Neural progenitor cell (in vitro differentiated cells): ENCODE data around the gene TMEM117. TPM values are rescaled to one million over a fixed set of nuclear protein-coding genes. Genes with fewer than 3 reads are reported as not detected.

ENCODE experiments used
- DNase-seq: peaks from one replicate; pipeline ENCODE4 v3.0.0-alpha.2; 2016; ENCODE audit warnings: low spot score
- H2AFZ ChIP-seq: fragments of 200-600 bp; sonication (generic); replicated peaks from 2 replicates; pipeline ENCODE4 v1.6.1; 2016; ENCODE audit warnings: antibody characterized with exemption
- H3F3A ChIP-seq: fragments of 200-600 bp; sonication (generic); 2 replicates; pipeline ENCODE4 v1.6.1; 2016; ENCODE audit warnings: antibody characterized with exemption, low read depth
- H3K27ac ChIP-seq: fragments of 200-600 bp; sonication (generic); 2 replicates; pipeline ENCODE4 v1.5.1; 2016; ENCODE audit warnings: mild to moderate bottlenecking
- H3K27me3 ChIP-seq: fragments of 200-600 bp; sonication (generic); 2 replicates; pipeline ENCODE4 v1.6.1; 2016; ENCODE audit warnings: mild to moderate bottlenecking, moderate library complexity
- H3K36me3 ChIP-seq: fragments of 200-600 bp; sonication (generic); 2 replicates; pipeline ENCODE4 v1.5.1; 2016
- H3K4me1 ChIP-seq: fragments of 200-600 bp; sonication (generic); 2 replicates; pipeline ENCODE4 v1.6.1; 2016; ENCODE audit warnings: mixed run types
- H3K4me2 ChIP-seq: fragments of 200-600 bp; sonication (generic); 2 replicates; pipeline ENCODE4 v1.6.1; 2016
- H3K4me3 ChIP-seq: fragments of 200-600 bp; sonication (generic); 2 replicates; pipeline ENCODE4 v1.5.1; 2016
- H3K79me2 ChIP-seq: fragments of 200-600 bp; sonication (generic); 2 replicates; pipeline ENCODE4 v1.6.1; 2016; ENCODE audit warnings: low read depth
- H3K9ac ChIP-seq: fragments of 200-600 bp; sonication (generic); 2 replicates; pipeline ENCODE4 v1.6.1; 2016
- H3K9me3 ChIP-seq: fragments of 200-600 bp; sonication (generic); 2 replicates; pipeline ENCODE4 v1.5.1; 2016; ENCODE audit warnings: low read depth
- H4K20me1 ChIP-seq: fragments of 200-600 bp; sonication (generic); 2 replicates; pipeline ENCODE4 v1.6.1; 2016; ENCODE audit warnings: low read depth
- H3K27ac Mint-ChIP-seq: 3 replicates; pipeline ENCODE4 v1.8.0; 2021; ENCODE audit warnings: mixed read lengths
- H3K27me3 Mint-ChIP-seq: 2 replicates; pipeline ENCODE4 v1.8.0; 2022; ENCODE audit warnings: low read depth, mild to moderate bottlenecking, inconsistent platforms, moderate library complexity, mixed read lengths; ENCODE audit not compliant: insufficient read depth
- H3K36me3 Mint-ChIP-seq: 3 replicates; pipeline ENCODE4 v1.8.0; 2021; ENCODE audit warnings: mixed read lengths
- H3K4me1 Mint-ChIP-seq: 3 replicates; pipeline ENCODE4 v1.8.0; 2021; ENCODE audit warnings: mixed read lengths
- H3K4me3 Mint-ChIP-seq: 3 replicates; pipeline ENCODE4 v1.8.0; 2021; ENCODE audit warnings: mild to moderate bottlenecking, moderate library complexity, mixed read lengths
- H3K9me3 Mint-ChIP-seq: 3 replicates; pipeline ENCODE4 v1.8.0; 2020; ENCODE audit warnings: mixed read lengths
- CTCF ChIP-seq: fragments of 200-600 bp; sonication (generic); IDR thresholded peaks from 2 replicates; pipeline ENCODE4 v1.5.1; 2017; ENCODE audit warnings: antibody characterized with exemption, mild to moderate bottlenecking
- EZH2 ChIP-seq: fragments of 200-600 bp; sonication (generic); IDR thresholded peaks from 2 replicates; pipeline ENCODE4 v1.6.1; 2017; ENCODE audit warnings: antibody characterized with exemption, mild to moderate bottlenecking, moderate library complexity
- EZH2phosphoT487 ChIP-seq: fragments of 200-600 bp; sonication (generic); IDR thresholded peaks from 2 replicates; pipeline ENCODE4 v1.6.1; 2017; ENCODE audit warnings: antibody characterized with exemption
- total RNA-seq: library from RNA; depleted of rRNA; stranded (reverse); fragments of >200 nt; gene quantifications from 2 replicates; pipeline ENCODE4 v1.2.3, GENCODE V29; 2015; ENCODE audit warnings: low replicate concordance

Gene TMEM117
- total RNA-seq, 1 donor from 2014 or later = 1.6 TPM

DNA sequence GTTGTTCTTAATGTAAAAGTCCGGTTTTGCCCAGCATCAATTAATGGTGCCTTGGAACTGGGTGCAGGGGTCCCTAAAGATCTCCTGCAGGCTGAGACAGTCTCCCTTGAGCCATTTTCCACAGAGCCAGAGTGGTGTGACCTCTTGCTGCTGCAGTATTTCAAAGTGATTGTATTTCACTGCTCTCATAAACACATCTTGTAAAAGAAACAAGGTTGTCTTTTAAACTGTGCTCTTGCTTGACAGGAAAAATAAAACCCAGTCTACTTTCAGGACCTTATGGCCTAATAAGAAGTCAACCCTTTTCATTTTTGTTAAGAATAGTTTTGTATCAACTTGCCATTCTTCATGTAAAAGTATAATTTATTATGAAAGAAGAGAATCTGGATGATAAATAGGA lies 44.7 kb downstream of the TMEM117 start:
- no peaks in the 10 kb centered on the region for H3K9me3 ChIP-seq
- Mint-ChIP-seq H3K27me3 (no peaks in the 10 kb centered on the region), H3K27ac (no peak overlapping the region), H3K9me3 (no peaks in the 10 kb centered on the region), H3K4me1 (peaks cover 5% of the 10 kb centered on the region), H3K4me3 (no peak overlapping the region), H3K36me3 (no peaks in the 10 kb centered on the region)
- H3K9ac ChIP-seq = no peak overlapping the region
- no peaks in the 10 kb centered on the region for H3K79me2 ChIP-seq
- no peaks in the 10 kb centered on the region for H4K20me1 ChIP-seq
- no peaks in the 10 kb centered on the region for H3F3A ChIP-seq
- no peak overlapping the region for H3K4me2 ChIP-seq
- TF ChIP-seq EZH2 (no peak), EZH2phosphoT487 (no peak), CTCF (no peak)
- H2AFZ ChIP-seq = peak overlapping the region; percentile 39
- DNase-seq = no peak
- H3K36me3 ChIP-seq = no peaks in the 10 kb centered on the region
- no peak overlapping the region for H3K27ac ChIP-seq
- H3K27me3 ChIP-seq = no peaks in the 10 kb centered on the region
- peaks cover 8% of the 10 kb centered on the region for H3K4me1 ChIP-seq
- H3K4me3 ChIP-seq = no peak overlapping the region

GRCh38 chr12:43882578-43883178 lies 46.8 kb downstream of the TMEM117 start:
- Mint-ChIP-seq H3K4me3 (no peak overlapping the region), H3K27me3 (no peaks in the 10 kb centered on the region), H3K9me3 (no peaks in the 10 kb centered on the region), H3K4me1 (peaks cover 5% of the 10 kb centered on the region), H3K27ac (no peak overlapping the region), H3K36me3 (no peaks in the 10 kb centered on the region)
- Histone ChIP-seq H3F3A (no peaks in the 10 kb centered on the region), H3K4me1 (peaks cover 8% of the 10 kb centered on the region), H3K4me2 (no peak overlapping the region), H3K27me3 (no peaks in the 10 kb centered on the region), H2AFZ (no peak overlapping the region), H3K4me3 (no peak overlapping the region), H4K20me1 (no peaks in the 10 kb centered on the region), H3K79me2 (no peaks in the 10 kb centered on the region), H3K36me3 (no peaks in the 10 kb centered on the region), H3K27ac (no peak overlapping the region), H3K9ac (no peak overlapping the region), H3K9me3 (no peaks in the 10 kb centered on the region)
- TF ChIP-seq CTCF (peak; percentile 88), EZH2phosphoT487 (no peak), EZH2 (no peak)
- DNase-seq = peak; percentile 62

GRCh38 chr12:43883311-43883710 lies 47.4 kb downstream of the TMEM117 start:
- H3K4me1 Mint-ChIP-seq = peaks cover 5% of the 10 kb centered on the region
- Histone ChIP-seq H3K79me2 (no peaks in the 10 kb centered on the region), H3K36me3 (no peaks in the 10 kb centered on the region), H3K27ac (no peak overlapping the region), H3K27me3 (no peaks in the 10 kb centered on the region), H3F3A (no peaks in the 10 kb centered on the region), H4K20me1 (no peaks in the 10 kb centered on the region), H3K9ac (no peak overlapping the region), H3K9me3 (no peaks in the 10 kb centered on the region), H2AFZ (no peak overlapping the region), H3K4me3 (no peak overlapping the region), H3K4me1 (peaks cover 8% of the 10 kb centered on the region), H3K4me2 (no peak overlapping the region)
- H3K27ac Mint-ChIP-seq = no peak overlapping the region
- no peaks in the 10 kb centered on the region for H3K9me3 Mint-ChIP-seq
- H3K27me3 Mint-ChIP-seq = no peaks in the 10 kb centered on the region
- H3K36me3 Mint-ChIP-seq = no peaks in the 10 kb centered on the region
- TF ChIP-seq CTCF (no peak), EZH2phosphoT487 (no peak), EZH2 (no peak)
- no peak overlapping the region for H3K4me3 Mint-ChIP-seq
- DNase-seq = no peak
